H9 (cell line): ENCODE data around the gene SYVN1. TPM values are rescaled to one million over a fixed set of nuclear protein-coding genes. Genes with fewer than 3 reads are reported as not detected.

Source experiments
- DNase-seq: peaks from one replicate; pipeline ENCODE4 v3.0.0-alpha.2; 2017
- H2AFZ ChIP-seq: one replicate; pipeline ENCODE4 v1.6.1; 2013; ENCODE audit warnings: mild to moderate bottlenecking, low read length, control low read depth, moderate library complexity
- H2AK5ac ChIP-seq: 2 replicates; pipeline ENCODE4 v1.6.1; 2013; ENCODE audit warnings: low read length, control low read depth, mixed read lengths; ENCODE audit not compliant: insufficient read length
- H2BK120ac ChIP-seq: one replicate; pipeline ENCODE4 v1.6.1; 2013; ENCODE audit warnings: low read depth, mild to moderate bottlenecking, low read length, control low read depth, inconsistent platforms; ENCODE audit not compliant: poor library complexity, severe bottlenecking
- H2BK12ac ChIP-seq: 2 replicates; pipeline ENCODE4 v1.6.1; 2013; ENCODE audit warnings: low read length, control low read depth, mixed read lengths, low read depth; ENCODE audit not compliant: insufficient read length
- H2BK15ac ChIP-seq: 2 replicates; pipeline ENCODE4 v1.6.1; 2013; ENCODE audit warnings: low read depth, low read length, control low read depth
- H2BK20ac ChIP-seq: one replicate; pipeline ENCODE4 v1.6.1; 2013; ENCODE audit warnings: low read depth, mild to moderate bottlenecking, low read length, control low read depth, inconsistent platforms; ENCODE audit not compliant: poor library complexity, severe bottlenecking
- H2BK5ac ChIP-seq: 2 replicates; pipeline ENCODE4 v1.6.1; 2013; ENCODE audit warnings: low read length, control low read depth, mixed read lengths; ENCODE audit not compliant: insufficient read length
- H3K14ac ChIP-seq: 2 replicates; pipeline ENCODE4 v1.6.1; 2013; ENCODE audit warnings: low read length, control low read depth; ENCODE audit not compliant: insufficient read depth
- H3K18ac ChIP-seq: 2 replicates; pipeline ENCODE4 v1.6.1; 2013; ENCODE audit warnings: low read depth, mild to moderate bottlenecking, mixed read lengths, low read length, control low read depth; ENCODE audit not compliant: insufficient read length
- H3K23ac ChIP-seq: 2 replicates; pipeline ENCODE4 v1.6.1; 2013; ENCODE audit warnings: low read length, control low read depth, mixed read lengths, low read depth; ENCODE audit not compliant: insufficient read length
- H3K23me2 ChIP-seq: 2 replicates; pipeline ENCODE4 v1.6.1; 2013; ENCODE audit warnings: low read depth, mild to moderate bottlenecking, mixed read lengths, low read length, control low read depth; ENCODE audit not compliant: insufficient read length, poor library complexity, severe bottlenecking
- H3K27ac ChIP-seq: 2 replicates; pipeline ENCODE4 v1.5.1; 2013; ENCODE audit warnings: low read length, control low read depth, mixed read lengths, low read depth; ENCODE audit not compliant: insufficient read length
- H3K27me3 ChIP-seq: 2 replicates; pipeline ENCODE4 v1.6.1; 2013; ENCODE audit warnings: low read length, control low read depth, inconsistent platforms; ENCODE audit not compliant: insufficient read depth
- H3K4ac ChIP-seq: 2 replicates; pipeline ENCODE4 v1.6.1; 2013; ENCODE audit warnings: low read depth, mild to moderate bottlenecking, control low read depth, inconsistent platforms, low read length, moderate library complexity
- H3K4me1 ChIP-seq: 2 replicates; pipeline ENCODE4 v1.6.1; 2013; ENCODE audit warnings: low read length, control low read depth, inconsistent platforms; ENCODE audit not compliant: insufficient read depth
- H3K4me2 ChIP-seq: 2 replicates; pipeline ENCODE4 v1.6.1; 2013; ENCODE audit warnings: low read length, control low read depth, mixed read lengths; ENCODE audit not compliant: insufficient read length, insufficient read depth
- H3K56ac ChIP-seq: 2 replicates; pipeline ENCODE4 v1.6.1; 2013; ENCODE audit warnings: low read depth, mild to moderate bottlenecking, mixed read lengths, low read length, control low read depth; ENCODE audit not compliant: insufficient read length
- H3K79me1 ChIP-seq: 2 replicates; pipeline ENCODE4 v1.6.1; 2013; ENCODE audit warnings: low read depth, mild to moderate bottlenecking, moderate library complexity, low read length, control low read depth, inconsistent platforms; ENCODE audit not compliant: insufficient read depth, poor library complexity, severe bottlenecking
- H3K79me2 ChIP-seq: 2 replicates; pipeline ENCODE4 v1.6.1; 2013; ENCODE audit warnings: low read length, control low read depth, inconsistent platforms; ENCODE audit not compliant: insufficient read depth
- H3K9ac ChIP-seq: 2 replicates; pipeline ENCODE4 v1.6.1; 2013; ENCODE audit warnings: low read length, control low read depth, mixed read lengths; ENCODE audit not compliant: insufficient read length; ENCODE audit errors: extremely low read depth
- H3K9me3 ChIP-seq: one replicate; pipeline ENCODE4 v1.6.1; 2013; ENCODE audit warnings: low read depth, low read length, inconsistent platforms; ENCODE audit not compliant: control insufficient read depth
- H3T11ph ChIP-seq: one replicate; pipeline ENCODE4 v1.6.1; 2013; ENCODE audit warnings: mild to moderate bottlenecking, low read length, control low read depth, inconsistent platforms
- H4K20me1 ChIP-seq: one replicate; pipeline ENCODE4 v1.6.1; 2013; ENCODE audit not compliant: control insufficient read depth, insufficient read length, insufficient read depth
- H4K5ac ChIP-seq: 2 replicates; pipeline ENCODE4 v1.6.1; 2013; ENCODE audit warnings: low read depth, mild to moderate bottlenecking, mixed read lengths, low read length, control low read depth; ENCODE audit not compliant: insufficient read length
- H4K8ac ChIP-seq: replicated peaks from 2 replicates; pipeline ENCODE4 v1.6.1; 2013; ENCODE audit warnings: low read length, control low read depth, mixed read lengths, low read depth; ENCODE audit not compliant: insufficient read length
- H4K91ac ChIP-seq: 2 replicates; pipeline ENCODE4 v1.6.1; 2013; ENCODE audit warnings: low read depth, mild to moderate bottlenecking, moderate library complexity, mixed read lengths, low read length, control low read depth; ENCODE audit not compliant: insufficient read length
- H3K27ac Mint-ChIP-seq, 3 experiments: 2 replicates in 2 of 3; 3 replicates in 1 of 3; pipeline ENCODE4 v1.8.0; 2020 to 2021; ENCODE audit warnings: mixed read lengths in 3 of 3, mild to moderate bottlenecking in 1 of 3, moderate library complexity in 1 of 3
- H3K27me3 Mint-ChIP-seq: 2 replicates; pipeline ENCODE4 v1.8.0; 2021; ENCODE audit warnings: low read depth, mild to moderate bottlenecking, moderate library complexity, mixed read lengths
- H3K36me3 Mint-ChIP-seq, 3 experiments: 2 replicates in 2 of 3; 3 replicates in 1 of 3; pipeline ENCODE4 v1.8.0; 2020 to 2021; ENCODE audit warnings: low read depth in 3 of 3, mixed read lengths in 3 of 3; ENCODE audit not compliant: insufficient read depth in 1 of 3
- H3K4me1 Mint-ChIP-seq, 2 experiments: 2 replicates each; pipeline ENCODE4 v1.8.0; 2020; ENCODE audit warnings: mixed read lengths in 2 of 2
- H3K4me3 Mint-ChIP-seq, 2 experiments: 2 replicates in 1 of 2; 3 replicates in 1 of 2; pipeline ENCODE4 v1.8.0; 2020 to 2021; ENCODE audit warnings: mild to moderate bottlenecking in 2 of 2, mixed read lengths in 2 of 2, moderate library complexity in 1 of 2
- H3K9me3 Mint-ChIP-seq, 2 experiments: 2 replicates in 1 of 2; 3 replicates in 1 of 2; pipeline ENCODE4 v1.8.0; 2020; ENCODE audit warnings: mild to moderate bottlenecking in 2 of 2, mixed read lengths in 2 of 2, moderate library complexity in 1 of 2
- WGBS: extraction: QIAGEN DNeasy Blood & Tissue Kit; methylation state at CpG from one replicate; pipeline ENCODE4 v1.1.7; 2013; ENCODE audit warnings: missing lambda C conversion rate, low lambda C conversion rate, mixed read lengths; ENCODE audit not compliant: insufficient read length; ENCODE audit errors: extremely low coverage; 5-methylcytosine and 5-hydroxymethylcytosine counted together
- total RNA-seq: library from RNA; stranded (reverse); gene quantifications from 2 replicates; pipeline ENCODE4 v1.2.1, GENCODE V29; 2021
- TF ChIP-seq, protein P1 (sequence below): fragments of 200-600 bp; sonication (generic); conservative IDR thresholded peaks from 3 replicates; pipeline ENCODE4 v1.8.0; 2021; ENCODE audit warnings: antibody characterized with exemption, mild to moderate bottlenecking

The SYVN1 gene
- total RNA-seq, 1 experiment from 2014 or later = 31.6 TPM

GRCh38 chr11:65116370-65117205 lies 17.7 kb downstream of the SYVN1 start:
- Histone ChIP-seq H3K4me1 (no peaks in the 10 kb centered on the region), H4K5ac (no peak overlapping the region), H3K27ac (no peak overlapping the region), H3K14ac (peak overlapping the region; percentile 91), H3K56ac (no peak overlapping the region), H2BK120ac (no peak overlapping the region), H3T11ph (no peak overlapping the region), H3K4ac (no peak overlapping the region; the same call in 1 of the 2 replicates), H4K91ac (no peak overlapping the region), H4K20me1 (no peaks in the 10 kb centered on the region), H3K79me2 (peaks cover 6% of the 10 kb centered on the region; the same call in 1 of the 2 replicates), H3K9me3 (no peaks in the 10 kb centered on the region), H2AK5ac (no peak overlapping the region), H2BK12ac (no peak overlapping the region), H3K23ac (no peak overlapping the region), H3K18ac (peak overlapping the region; percentile 88), H2AFZ (no peak overlapping the region), H2BK15ac (no peak overlapping the region), H3K79me1 (no peaks in the 10 kb centered on the region), H2BK5ac (no peak overlapping the region), H3K4me2 (peak overlapping the region; percentile 74), H3K9ac (peak overlapping the region; percentile 82), H2BK20ac (no peak overlapping the region), H3K23me2 (peaks cover 20% of the 10 kb centered on the region), H4K8ac (no peak overlapping the region), H3K27me3 (no peaks in the 10 kb centered on the region)
- Mint-ChIP-seq H3K9me3 (no peaks in the 10 kb centered on the region), H3K4me3 (peak overlapping the region; percentile 84 to 89), H3K27ac (peak overlapping the region; percentile 92 to 98 (median 96); a peak in 5 of 7 replicates), H3K36me3 (peaks cover 25 to 61% (median 59%) of the 10 kb centered on the region in 3 experiments), H3K4me1 (peaks cover 14 to 22% of the 10 kb centered on the region in 2 experiments), H3K27me3 (peaks cover 1% of the 10 kb centered on the region; the same call in 1 of the 2 replicates)
- WGBS = no CpG with 5 or more reads among the region's 68 CpGs
- TF ChIP-seq, protein P1, sequence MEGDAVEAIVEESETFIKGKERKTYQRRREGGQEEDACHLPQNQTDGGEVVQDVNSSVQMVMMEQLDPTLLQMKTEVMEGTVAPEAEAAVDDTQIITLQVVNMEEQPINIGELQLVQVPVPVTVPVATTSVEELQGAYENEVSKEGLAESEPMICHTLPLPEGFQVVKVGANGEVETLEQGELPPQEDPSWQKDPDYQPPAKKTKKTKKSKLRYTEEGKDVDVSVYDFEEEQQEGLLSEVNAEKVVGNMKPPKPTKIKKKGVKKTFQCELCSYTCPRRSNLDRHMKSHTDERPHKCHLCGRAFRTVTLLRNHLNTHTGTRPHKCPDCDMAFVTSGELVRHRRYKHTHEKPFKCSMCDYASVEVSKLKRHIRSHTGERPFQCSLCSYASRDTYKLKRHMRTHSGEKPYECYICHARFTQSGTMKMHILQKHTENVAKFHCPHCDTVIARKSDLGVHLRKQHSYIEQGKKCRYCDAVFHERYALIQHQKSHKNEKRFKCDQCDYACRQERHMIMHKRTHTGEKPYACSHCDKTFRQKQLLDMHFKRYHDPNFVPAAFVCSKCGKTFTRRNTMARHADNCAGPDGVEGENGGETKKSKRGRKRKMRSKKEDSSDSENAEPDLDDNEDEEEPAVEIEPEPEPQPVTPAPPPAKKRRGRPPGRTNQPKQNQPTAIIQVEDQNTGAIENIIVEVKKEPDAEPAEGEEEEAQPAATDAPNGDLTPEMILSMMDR = no peak
- DNase-seq = peak; percentile 56
